Progenitor cell of endocrine pancreas (in vitro differentiated cells): ENCODE measurements around the gene SAMD4A. TPM values are rescaled to one million over a fixed set of nuclear protein-coding genes. Genes with fewer than 3 reads are reported as not detected.
A peak's percentile ranks its signal among the peaks of the same experiment; 100 is the strongest.

Experiments
- DNase-seq: peaks from one replicate; pipeline ENCODE4 v3.0.0; 2021; ENCODE audit warnings: low spot score; ENCODE audit not compliant: unreplicated experiment
- H3K27ac Mint-ChIP-seq: 2 replicates; pipeline ENCODE4 v1.8.0; 2021; ENCODE audit warnings: mild to moderate bottlenecking, moderate library complexity, mixed read lengths
- H3K27me3 Mint-ChIP-seq: 2 replicates; pipeline ENCODE4 v1.8.0; 2021; ENCODE audit warnings: mixed read lengths
- H3K36me3 Mint-ChIP-seq: 2 replicates; pipeline ENCODE4 v1.8.0; 2022; ENCODE audit warnings: mixed read lengths; ENCODE audit not compliant: insufficient read depth
- H3K4me1 Mint-ChIP-seq: 2 replicates; pipeline ENCODE4 v1.8.0; 2021; ENCODE audit warnings: low read depth, mixed read lengths
- H3K4me3 Mint-ChIP-seq: 2 replicates; pipeline ENCODE4 v1.8.0; 2021; ENCODE audit warnings: low read depth, mild to moderate bottlenecking, moderate library complexity, mixed read lengths
- H3K9me3 Mint-ChIP-seq: 2 replicates; pipeline ENCODE4 v1.8.0; 2021; ENCODE audit warnings: low read depth, mixed read lengths
- total RNA-seq: library from RNA; stranded (reverse); gene quantifications from 2 replicates; pipeline ENCODE4 v1.2.1, GENCODE V29; 2021
- TF ChIP-seq, protein P1 (sequence below): fragments of 200-600 bp; sonication (generic); IDR thresholded peaks from one replicate; pipeline ENCODE4 v1.5.0; 2021; ENCODE audit warnings: antibody characterized with exemption, mild to moderate bottlenecking; ENCODE audit not compliant: unreplicated experiment

The SAMD4A gene
- total RNA-seq, 1 donor from 2014 or later, result 9.1 TPM

- DNase-seq, result no peak
- H3K27ac Mint-ChIP-seq, result no peak overlapping the region
- no peak overlapping the region for H3K4me3 Mint-ChIP-seq
- H3K9me3 Mint-ChIP-seq, result no peaks in the 10 kb centered on the region
- TF ChIP-seq, protein P1, sequence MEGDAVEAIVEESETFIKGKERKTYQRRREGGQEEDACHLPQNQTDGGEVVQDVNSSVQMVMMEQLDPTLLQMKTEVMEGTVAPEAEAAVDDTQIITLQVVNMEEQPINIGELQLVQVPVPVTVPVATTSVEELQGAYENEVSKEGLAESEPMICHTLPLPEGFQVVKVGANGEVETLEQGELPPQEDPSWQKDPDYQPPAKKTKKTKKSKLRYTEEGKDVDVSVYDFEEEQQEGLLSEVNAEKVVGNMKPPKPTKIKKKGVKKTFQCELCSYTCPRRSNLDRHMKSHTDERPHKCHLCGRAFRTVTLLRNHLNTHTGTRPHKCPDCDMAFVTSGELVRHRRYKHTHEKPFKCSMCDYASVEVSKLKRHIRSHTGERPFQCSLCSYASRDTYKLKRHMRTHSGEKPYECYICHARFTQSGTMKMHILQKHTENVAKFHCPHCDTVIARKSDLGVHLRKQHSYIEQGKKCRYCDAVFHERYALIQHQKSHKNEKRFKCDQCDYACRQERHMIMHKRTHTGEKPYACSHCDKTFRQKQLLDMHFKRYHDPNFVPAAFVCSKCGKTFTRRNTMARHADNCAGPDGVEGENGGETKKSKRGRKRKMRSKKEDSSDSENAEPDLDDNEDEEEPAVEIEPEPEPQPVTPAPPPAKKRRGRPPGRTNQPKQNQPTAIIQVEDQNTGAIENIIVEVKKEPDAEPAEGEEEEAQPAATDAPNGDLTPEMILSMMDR, result no peak
- H3K27me3 Mint-ChIP-seq, result peaks cover 7% of the 10 kb centered on the region
- H3K4me1 Mint-ChIP-seq, result no peaks in the 10 kb centered on the region
- H3K36me3 Mint-ChIP-seq, result no peaks in the 10 kb centered on the region
These were observed 11.3 kb upstream of the SAMD4A start for GRCh38 chr14:54555651-54556050.

DNA sequence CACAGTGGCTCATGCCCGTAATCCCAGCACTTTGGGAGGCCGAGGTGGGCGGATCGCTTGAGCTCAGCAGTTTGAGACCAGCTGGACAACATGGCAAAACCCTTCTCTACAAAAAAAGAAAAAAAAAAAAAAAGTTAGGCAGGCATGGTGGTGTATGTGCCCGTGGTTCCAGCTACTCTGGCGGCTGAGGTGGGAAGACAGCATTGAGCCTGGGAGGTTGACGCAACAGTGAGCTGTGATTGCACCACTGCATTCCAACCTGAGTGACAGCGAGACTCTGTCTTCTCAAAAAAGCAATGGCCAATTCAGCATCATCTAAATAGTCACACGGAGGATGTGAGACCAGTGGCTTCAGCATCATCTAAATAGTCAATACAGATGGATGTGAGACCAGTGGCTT, 10.4 kb upstream of the SAMD4A start:
- Mint-ChIP-seq H3K9me3 (no peaks in the 10 kb centered on the region), H3K4me3 (no peak overlapping the region), H3K27ac (no peak overlapping the region), H3K27me3 (peaks cover 7% of the 10 kb centered on the region), H3K36me3 (no peaks in the 10 kb centered on the region), H3K4me1 (no peaks in the 10 kb centered on the region)
- TF ChIP-seq, protein P1, result no peak
- DNase-seq, result no peak

- DNase-seq, result no peak
- H3K36me3 Mint-ChIP-seq, result no peaks in the 10 kb centered on the region
- no peaks in the 10 kb centered on the region for H3K9me3 Mint-ChIP-seq
- TF ChIP-seq, protein P1, result no peak
- H3K27ac Mint-ChIP-seq, result no peak overlapping the region
- H3K27me3 Mint-ChIP-seq, result peaks cover 9% of the 10 kb centered on the region
- peaks cover 8% of the 10 kb centered on the region for H3K4me1 Mint-ChIP-seq
- no peak overlapping the region for H3K4me3 Mint-ChIP-seq
These were observed 4.6 kb upstream of the SAMD4A start for GRCh38 chr14:54562334-54562733.

DNA sequence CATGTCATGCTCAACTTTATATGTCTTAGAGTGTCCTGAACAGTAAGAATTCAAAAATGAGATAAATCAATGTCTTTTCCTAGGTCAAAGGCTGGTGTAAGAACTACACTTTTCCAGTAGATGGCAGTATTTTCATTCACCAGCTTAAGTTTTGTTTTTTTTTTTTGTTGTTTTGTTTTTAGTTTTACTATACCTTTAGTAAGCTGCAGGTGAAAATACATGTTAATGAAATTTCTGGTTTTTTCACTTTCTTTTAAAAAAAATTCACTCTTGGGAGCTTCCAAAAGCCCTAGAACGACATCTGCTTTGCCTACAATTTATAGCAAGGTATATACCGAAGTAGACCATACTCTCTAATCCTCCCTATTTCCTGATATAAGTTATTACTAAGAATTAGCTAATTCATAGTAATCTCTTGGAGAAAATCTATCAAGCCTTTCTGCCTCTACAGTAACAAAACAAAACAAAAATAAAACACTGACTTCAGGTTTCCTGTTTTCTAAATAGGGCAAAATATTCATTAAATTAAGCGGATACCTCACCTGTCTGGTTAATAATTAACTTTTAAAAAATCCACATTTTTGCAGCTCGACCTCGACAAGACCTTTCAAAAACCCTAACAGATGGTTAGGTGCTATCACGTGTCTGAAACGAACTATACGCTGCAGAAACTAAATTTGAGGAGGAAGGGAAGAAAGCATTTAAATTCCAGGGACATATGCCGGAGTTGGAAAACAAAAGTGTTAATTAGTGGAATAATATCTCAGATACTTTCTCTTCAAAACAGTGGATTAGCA, 2.7 kb upstream of the SAMD4A start:
- TF ChIP-seq, protein P1, result peak; percentile 93
- no peak for DNase-seq
- Mint-ChIP-seq H3K4me3 (peak overlapping the region; percentile 78), H3K36me3 (no peaks in the 10 kb centered on the region), H3K27ac (peak overlapping the region; percentile 95), H3K9me3 (no peaks in the 10 kb centered on the region), H3K27me3 (peaks cover 19% of the 10 kb centered on the region), H3K4me1 (peaks cover 14% of the 10 kb centered on the region)

- Mint-ChIP-seq H3K27ac (peak overlapping the region; percentile 95), H3K27me3 (peaks cover 27% of the 10 kb centered on the region), H3K4me1 (peaks cover 14% of the 10 kb centered on the region), H3K4me3 (peak overlapping the region; percentile 78), H3K9me3 (no peaks in the 10 kb centered on the region), H3K36me3 (no peaks in the 10 kb centered on the region)
- peak; percentile 73 for DNase-seq
- TF ChIP-seq, protein P1, result peak; percentile 25
These were observed 1.8 kb upstream of the SAMD4A start for GRCh38 chr14:54564868-54565784.
